ENCODE data around the gene KIF18A. TPM values are rescaled to one million over a fixed set of nuclear protein-coding genes. Genes with fewer than 3 reads are reported as not detected.
"Not testable (repeated sequence)": the region's sequence is repeated elsewhere in the genome, so short reads cannot be mapped to it uniquely, and the experiment has no call there.

Gene KIF18A
- total RNA-seq, 1 experiment from 2014 or later: 117 TPM

DNA sequence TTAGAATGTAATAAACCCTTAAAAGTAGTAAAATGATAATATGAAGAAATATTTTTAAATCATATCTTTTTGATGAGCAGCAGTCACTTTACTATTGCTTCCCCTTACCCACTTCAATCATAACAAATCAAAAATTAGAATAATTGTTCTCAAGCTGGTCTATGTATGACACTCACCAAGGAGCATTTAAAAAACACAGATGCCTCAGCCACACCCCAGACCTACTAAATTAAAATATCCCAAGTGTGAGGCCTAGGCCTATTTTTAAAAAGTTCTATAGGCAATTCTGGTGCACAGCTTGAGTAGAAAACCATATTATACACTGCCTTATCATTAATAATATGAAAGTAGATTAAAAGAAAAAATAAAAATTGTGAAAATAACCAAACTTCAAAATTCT is 15.2 kb downstream of the KIF18A start:
- DNase-seq (ENCODE audit: low spot score): no peak
- Histone ChIP-seq H3K36me3 (ENCODE audit: insufficient read depth, low read length, poor library complexity, severe bottlenecking) (peaks cover 82% of the 10 kb centered on the region), H3K4me1 (ENCODE audit: insufficient read depth, low read length, poor library complexity, severe bottlenecking) (peaks cover 5% of the 10 kb centered on the region), H3K27me3 (replicated peaks; ENCODE audit: insufficient read depth, low read depth, low read length, poor library complexity) (no peaks in the 10 kb centered on the region), H3K27ac (ENCODE audit: low read depth, low read length, poor library complexity, severe bottlenecking) (no peak overlapping the region), H3K4me3 (ENCODE audit: low read depth, low read length, poor library complexity, severe bottlenecking) (no peak overlapping the region), H3K9me3 (ENCODE audit: low read depth, low read length, poor library complexity, severe bottlenecking) (no peaks in the 10 kb centered on the region)
- intact Hi-C loops (cut with micrococcal nuclease; ENCODE audit: unreplicated experiment): no loop called here
- CTCF ChIA-PET: no interaction called here
- POLR2A ChIA-PET (ENCODE audit: low non-redundant PET): no interaction called here
- TF ChIP-seq, protein P1, sequence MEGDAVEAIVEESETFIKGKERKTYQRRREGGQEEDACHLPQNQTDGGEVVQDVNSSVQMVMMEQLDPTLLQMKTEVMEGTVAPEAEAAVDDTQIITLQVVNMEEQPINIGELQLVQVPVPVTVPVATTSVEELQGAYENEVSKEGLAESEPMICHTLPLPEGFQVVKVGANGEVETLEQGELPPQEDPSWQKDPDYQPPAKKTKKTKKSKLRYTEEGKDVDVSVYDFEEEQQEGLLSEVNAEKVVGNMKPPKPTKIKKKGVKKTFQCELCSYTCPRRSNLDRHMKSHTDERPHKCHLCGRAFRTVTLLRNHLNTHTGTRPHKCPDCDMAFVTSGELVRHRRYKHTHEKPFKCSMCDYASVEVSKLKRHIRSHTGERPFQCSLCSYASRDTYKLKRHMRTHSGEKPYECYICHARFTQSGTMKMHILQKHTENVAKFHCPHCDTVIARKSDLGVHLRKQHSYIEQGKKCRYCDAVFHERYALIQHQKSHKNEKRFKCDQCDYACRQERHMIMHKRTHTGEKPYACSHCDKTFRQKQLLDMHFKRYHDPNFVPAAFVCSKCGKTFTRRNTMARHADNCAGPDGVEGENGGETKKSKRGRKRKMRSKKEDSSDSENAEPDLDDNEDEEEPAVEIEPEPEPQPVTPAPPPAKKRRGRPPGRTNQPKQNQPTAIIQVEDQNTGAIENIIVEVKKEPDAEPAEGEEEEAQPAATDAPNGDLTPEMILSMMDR (conservative IDR thresholded peaks at IDR 0.05; ENCODE audit: low read depth, low read length): no peak
- no peak for TF ChIP-seq EZH2 (IDR thresholded peaks at IDR 0.05; ENCODE audit: borderline replicate concordance, low read depth, low read length, poor library complexity, severe bottlenecking)
- BruUV-seq (replicated peaks): no TSS peak

DNA sequence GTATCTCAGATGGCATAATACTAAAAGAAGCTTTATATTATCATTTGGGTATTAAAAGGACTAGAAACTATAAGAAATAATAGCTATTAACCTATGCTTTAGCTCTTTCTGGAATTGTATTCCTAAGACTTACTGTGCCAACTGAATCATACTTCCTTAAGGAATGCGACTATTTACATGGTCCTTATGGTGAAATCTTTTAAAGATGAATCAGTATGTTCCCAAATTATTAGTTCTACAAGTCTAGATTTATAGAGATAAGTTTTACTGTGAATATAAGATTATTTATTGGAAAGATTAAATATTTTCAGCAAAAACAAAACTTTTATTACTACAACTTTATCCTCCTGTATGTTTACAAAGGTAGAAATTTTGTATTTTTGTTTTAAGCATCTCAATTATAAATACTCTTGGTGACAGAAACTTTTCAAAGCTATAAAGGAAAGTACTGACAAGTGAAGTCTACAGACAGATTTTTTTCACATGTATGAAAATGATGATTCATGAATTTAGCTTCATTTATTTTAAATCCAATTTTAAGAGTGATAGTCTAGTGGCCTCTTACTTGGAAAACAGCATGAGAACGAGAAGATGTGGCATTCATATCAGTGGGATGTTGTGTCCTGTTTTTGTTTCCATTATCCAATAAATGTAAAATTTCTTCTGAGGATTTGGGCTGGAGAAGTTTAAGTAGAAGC is 17.8 kb downstream of the KIF18A start:
- POLR2A ChIA-PET (ENCODE audit: low non-redundant PET): no interaction called here
- TF ChIP-seq, protein P1 (conservative IDR thresholded peaks at IDR 0.05; ENCODE audit: low read depth, low read length): no peak
- TF ChIP-seq EZH2 (IDR thresholded peaks at IDR 0.05; ENCODE audit: borderline replicate concordance, low read depth, low read length, poor library complexity, severe bottlenecking): no peak
- no TSS peak for BruUV-seq (replicated peaks)
- Histone ChIP-seq H3K27ac (ENCODE audit: low read depth, low read length, poor library complexity, severe bottlenecking) (no peak overlapping the region), H3K4me1 (ENCODE audit: insufficient read depth, low read length, poor library complexity, severe bottlenecking) (peaks cover 5% of the 10 kb centered on the region), H3K9me3 (ENCODE audit: low read depth, low read length, poor library complexity, severe bottlenecking) (no peaks in the 10 kb centered on the region), H3K36me3 (ENCODE audit: insufficient read depth, low read length, poor library complexity, severe bottlenecking) (peaks cover 79% of the 10 kb centered on the region), H3K4me3 (ENCODE audit: low read depth, low read length, poor library complexity, severe bottlenecking) (no peak overlapping the region), H3K27me3 (replicated peaks; ENCODE audit: insufficient read depth, low read depth, low read length, poor library complexity) (no peaks in the 10 kb centered on the region)
- no peak for DNase-seq (ENCODE audit: low spot score)
- intact Hi-C loops (cut with micrococcal nuclease; ENCODE audit: unreplicated experiment): no loop called here
- CTCF ChIA-PET: no interaction called here

DNA sequence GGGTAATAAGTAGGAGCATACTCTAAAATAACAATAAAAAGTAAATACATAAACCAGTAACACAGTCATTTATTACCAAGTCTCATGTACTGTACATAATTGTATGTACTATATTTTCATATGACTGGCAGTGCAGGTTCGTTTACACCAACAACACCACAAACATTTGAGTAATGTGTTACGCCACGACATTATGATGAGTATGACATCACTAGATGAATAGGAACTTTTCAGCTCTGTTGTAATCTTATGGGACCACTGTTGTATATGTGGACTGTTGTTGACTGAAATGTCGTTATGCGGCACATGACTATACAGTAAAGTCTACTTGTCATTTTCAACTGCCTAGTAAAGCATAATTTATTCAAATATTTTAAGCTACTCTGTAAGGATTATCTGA is 18.6 kb downstream of the KIF18A start:
- Histone ChIP-seq H3K4me3 (ENCODE audit: low read depth, low read length, poor library complexity, severe bottlenecking) (no peak overlapping the region), H3K27me3 (replicated peaks; ENCODE audit: insufficient read depth, low read depth, low read length, poor library complexity) (no peaks in the 10 kb centered on the region), H3K36me3 (ENCODE audit: insufficient read depth, low read length, poor library complexity, severe bottlenecking) (peaks cover 81% of the 10 kb centered on the region), H3K4me1 (ENCODE audit: insufficient read depth, low read length, poor library complexity, severe bottlenecking) (peaks cover 5% of the 10 kb centered on the region), H3K9me3 (ENCODE audit: low read depth, low read length, poor library complexity, severe bottlenecking) (no peaks in the 10 kb centered on the region), H3K27ac (ENCODE audit: low read depth, low read length, poor library complexity, severe bottlenecking) (no peak overlapping the region)
- BruUV-seq (replicated peaks): no TSS peak
- TF ChIP-seq, protein P1 (conservative IDR thresholded peaks at IDR 0.05; ENCODE audit: low read depth, low read length): no peak
- no peak for TF ChIP-seq EZH2 (IDR thresholded peaks at IDR 0.05; ENCODE audit: borderline replicate concordance, low read depth, low read length, poor library complexity, severe bottlenecking)
- no peak for DNase-seq (ENCODE audit: low spot score)
- ChIA-PET CTCF (no interaction called here), POLR2A (ENCODE audit: low non-redundant PET) (no interaction called here)
- intact Hi-C loops (cut with micrococcal nuclease; ENCODE audit: unreplicated experiment): no loop called here

DNA sequence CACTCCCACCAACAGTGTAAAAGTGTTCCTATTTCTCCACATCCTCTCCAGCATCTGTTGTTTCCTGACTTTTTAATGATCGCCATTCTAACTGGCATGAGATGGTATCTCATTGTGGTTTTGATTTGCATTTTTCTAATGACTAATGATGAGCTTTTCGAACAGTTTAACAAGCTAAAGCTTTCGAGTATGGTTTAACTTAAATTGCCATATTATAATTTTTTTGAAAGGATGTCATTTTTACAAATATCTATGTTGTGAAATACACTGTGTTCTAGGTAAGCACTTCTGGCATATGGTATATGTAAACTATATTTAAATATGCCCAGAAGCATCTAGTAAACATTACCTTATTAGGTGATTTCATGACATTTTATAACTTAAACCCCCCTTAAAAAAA is 20.3 kb downstream of the KIF18A start:
- DNase-seq (ENCODE audit: low spot score); intact Hi-C loops (cut with micrococcal nuclease; ENCODE audit: unreplicated experiment); CTCF ChIA-PET; H3K27me3 ChIP-seq (replicated peaks; ENCODE audit: insufficient read depth, low read depth, low read length, poor library complexity); H3K27ac ChIP-seq (ENCODE audit: low read depth, low read length, poor library complexity, severe bottlenecking); BruUV-seq (replicated peaks); H3K9me3 ChIP-seq (ENCODE audit: low read depth, low read length, poor library complexity, severe bottlenecking); H3K4me1 ChIP-seq (ENCODE audit: insufficient read depth, low read length, poor library complexity, severe bottlenecking); POLR2A ChIA-PET (ENCODE audit: low non-redundant PET); H3K4me3 ChIP-seq (ENCODE audit: low read depth, low read length, poor library complexity, severe bottlenecking): not testable (repeated sequence)
- peaks cover 84% of the 10 kb centered on the region for H3K36me3 ChIP-seq (ENCODE audit: insufficient read depth, low read length, poor library complexity, severe bottlenecking)

DNA sequence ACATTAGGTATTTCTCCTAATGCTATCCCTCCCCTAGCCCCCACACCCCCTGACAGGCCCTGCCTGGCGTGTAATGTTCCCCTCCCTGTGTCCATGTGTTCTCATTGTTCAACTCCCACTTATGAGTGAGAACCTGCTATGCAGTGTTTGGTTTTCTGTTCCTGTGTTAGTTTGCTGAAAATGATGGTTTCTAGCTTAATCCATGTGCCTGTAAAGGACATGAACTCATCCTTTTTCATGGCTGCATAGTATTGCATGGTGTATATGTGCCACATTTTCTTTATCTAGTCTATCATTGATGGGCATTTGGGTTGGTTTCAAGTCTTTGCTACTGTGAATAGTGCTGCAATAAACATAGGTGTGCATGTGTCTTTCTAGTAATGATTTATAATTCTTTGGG is 20.8 kb downstream of the KIF18A start:
- BruUV-seq (replicated peaks); intact Hi-C loops (cut with micrococcal nuclease; ENCODE audit: unreplicated experiment); H3K4me1 ChIP-seq (ENCODE audit: insufficient read depth, low read length, poor library complexity, severe bottlenecking); H3K27me3 ChIP-seq (replicated peaks; ENCODE audit: insufficient read depth, low read depth, low read length, poor library complexity); DNase-seq (ENCODE audit: low spot score); H3K27ac ChIP-seq (ENCODE audit: low read depth, low read length, poor library complexity, severe bottlenecking); CTCF ChIA-PET; H3K4me3 ChIP-seq (ENCODE audit: low read depth, low read length, poor library complexity, severe bottlenecking); POLR2A ChIA-PET (ENCODE audit: low non-redundant PET); H3K9me3 ChIP-seq (ENCODE audit: low read depth, low read length, poor library complexity, severe bottlenecking): not testable (repeated sequence)
- H3K36me3 ChIP-seq (ENCODE audit: insufficient read depth, low read length, poor library complexity, severe bottlenecking): peaks cover 84% of the 10 kb centered on the region

Data from A673 (cell line).